Common myeloid progenitor, CD34-positive (primary cell): ENCODE data around the gene MMP17.

Experiments
- CTCF ChIA-PET: fragments of 350-600 bp; sonication (Branson Sonifier 250); formaldehyde crosslinking; loops from one replicate; lab custom pipeline; 2021; ENCODE audit warnings: antibody characterized with exemption; lab: Charles Lee
- POLR2A ChIA-PET: fragments of 350-600 bp; sonication (Branson Sonifier 250); formaldehyde crosslinking; loops from one replicate; lab custom pipeline; 2021; ENCODE audit warnings: antibody characterized with exemption; lab: Charles Lee
- DNase-seq, 3 donors: peaks; one replicate each; pipeline versions ENCODE4 v3.0.0 to v3.0.0-alpha.2; 2013
- H3K27ac ChIP-seq, 2 experiments: 1 replicate in 1 of 2; 2 replicates in 1 of 2; pipeline ENCODE4 v1.7.0; 2013; ENCODE audit warnings: inconsistent platforms in 2 of 2, low read length in 2 of 2, mild to moderate bottlenecking in 2 of 2, low read depth in 1 of 2, moderate library complexity in 1 of 2; ENCODE audit not compliant: severe bottlenecking in 2 of 2, insufficient read depth in 1 of 2, poor library complexity in 1 of 2
- H3K27me3 ChIP-seq, 5 experiments: replicated peaks in 2 of 5; 1 replicate in 3 of 5; 2 replicates in 2 of 5; pipeline versions ENCODE4 v1.6.1 to v1.7.0; 2013; ENCODE audit warnings: low read length in 4 of 5, mild to moderate bottlenecking in 2 of 5, moderate library complexity in 2 of 5, inconsistent platforms in 1 of 5; ENCODE audit not compliant: insufficient read depth in 5 of 5, control insufficient read depth in 4 of 5
- H3K36me3 ChIP-seq, 4 experiments: 1 replicate in 2 of 4; 2 replicates in 2 of 4; pipeline versions ENCODE4 v1.6.1 to v1.7.0; 2013; ENCODE audit warnings: low read length in 3 of 4, control low read depth in 1 of 4, mild to moderate bottlenecking in 1 of 4; ENCODE audit not compliant: control insufficient read depth in 4 of 4, insufficient read depth in 4 of 4
- H3K4me1 ChIP-seq, 4 experiments: 1 replicate in 3 of 4; 2 replicates in 1 of 4; pipeline versions ENCODE4 v1.6.1 to v1.7.1; 2013; ENCODE audit warnings: low read length in 3 of 4, mild to moderate bottlenecking in 3 of 4, control low read depth in 1 of 4, inconsistent platforms in 1 of 4, moderate library complexity in 1 of 4; ENCODE audit not compliant: control insufficient read depth in 4 of 4, insufficient read depth in 4 of 4; ENCODE audit errors: control extremely low read depth in 1 of 4
- H3K4me3 ChIP-seq, 7 experiments: 1 replicate in 4 of 7; 2 replicates in 3 of 7; pipeline versions ENCODE4 v1.5.1 to v1.7.0; 2013; ENCODE audit warnings: mild to moderate bottlenecking in 7 of 7, low read length in 6 of 7, moderate library complexity in 6 of 7, inconsistent platforms in 2 of 7, low read depth in 2 of 7, control low read depth in 1 of 7; ENCODE audit not compliant: insufficient read depth in 4 of 7, control insufficient read depth in 1 of 7; ENCODE audit errors: extremely low read depth in 1 of 7
- H3K9me3 ChIP-seq, 5 experiments: 1 replicate in 4 of 5; 2 replicates in 1 of 5; pipeline versions ENCODE4 v1.6.1 to v1.7.1; 2013; ENCODE audit warnings: low read length in 4 of 5, mild to moderate bottlenecking in 2 of 5, inconsistent platforms in 1 of 5, low read depth in 1 of 5, moderate library complexity in 1 of 5; ENCODE audit not compliant: control insufficient read depth in 4 of 5, insufficient read depth in 2 of 5; ENCODE audit errors: control extremely low read depth in 1 of 5
- WGBS: methylation state at CpG from one replicate; pipeline ENCODE4 v1.1.5; 2013; ENCODE audit not compliant: insufficient coverage; 5-methylcytosine and 5-hydroxymethylcytosine counted together

Gene MMP17

GRCh38 chr12:131794573-131794972, 33.6 kb upstream of the MMP17 start:
- 92% methylated on average over 9 of the region's 10 CpGs for WGBS
- Histone ChIP-seq H3K4me1 (peaks cover 0 to 4% (median 2%) of the 10 kb centered on the region in 4 experiments), H3K27ac (no peak overlapping the region), H3K27me3 (no peaks in the 10 kb centered on the region), H3K4me3 (no peak overlapping the region), H3K9me3 (no peaks in the 10 kb centered on the region), H3K36me3 (peaks cover 7 to 80% (median 55%) of the 10 kb centered on the region in 4 experiments)
- no peak for DNase-seq
- CTCF ChIA-PET, result interaction anchor here (0.9 to 1.5 kb wide), 2 partner anchors 20 to 39 kb away, joined by 3 to 4 read pairs; no protein-coding TSS in a partner anchor
- POLR2A ChIA-PET, result interaction anchor here (0.7 kb wide), 1 partner anchor 16 kb away, joined by 6 read pairs; no protein-coding TSS in a partner anchor

GRCh38 chr12:131795064-131795463, 33.1 kb upstream of the MMP17 start:
- H3K27ac ChIP-seq, result no peak overlapping the region
- POLR2A ChIA-PET, result no interaction called here
- H3K9me3 ChIP-seq, result no peaks in the 10 kb centered on the region
- H3K4me3 ChIP-seq, result no peak overlapping the region
- H3K4me1 ChIP-seq, result peaks cover 0 to 4% (median 2%) of the 10 kb centered on the region in 4 experiments
- peaks cover 7 to 80% (median 56%) of the 10 kb centered on the region in 4 experiments for H3K36me3 ChIP-seq
- no peaks in the 10 kb centered on the region for H3K27me3 ChIP-seq
- DNase-seq, result no peak
- 97% methylated on average over 12 of the region's 14 CpGs for WGBS
- CTCF ChIA-PET, result interaction anchor here (0.9 to 1.5 kb wide), 2 partner anchors 20 to 40 kb away, joined by 3 to 4 read pairs; no protein-coding TSS in a partner anchor

GRCh38 chr12:131795690-131796410, 32.3 kb upstream of the MMP17 start:
- ChIA-PET POLR2A (no interaction called here), CTCF (no interaction called here)
- 96% methylated on average over 11 of the region's 15 CpGs for WGBS
- no peaks in the 10 kb centered on the region for H3K27me3 ChIP-seq
- no peaks in the 10 kb centered on the region for H3K9me3 ChIP-seq
- DNase-seq, result no peak
- H3K4me1 ChIP-seq, result peaks cover 0 to 4% (median 2%) of the 10 kb centered on the region in 4 experiments
- H3K27ac ChIP-seq, result no peak overlapping the region
- H3K4me3 ChIP-seq, result no peak overlapping the region
- H3K36me3 ChIP-seq, result peaks cover 2 to 80% (median 53%) of the 10 kb centered on the region in 4 experiments

- WGBS, result 99% methylated on average over 6 of the region's 6 CpGs
- peaks cover 0 to 4% (median 2%) of the 10 kb centered on the region in 4 experiments for H3K4me1 ChIP-seq
- no peak overlapping the region for H3K4me3 ChIP-seq
- H3K36me3 ChIP-seq, result peaks cover 2 to 80% (median 52%) of the 10 kb centered on the region in 4 experiments
- no peak overlapping the region for H3K27ac ChIP-seq
- ChIA-PET CTCF (no interaction called here), POLR2A (no interaction called here)
- H3K9me3 ChIP-seq, result no peaks in the 10 kb centered on the region
- H3K27me3 ChIP-seq, result no peaks in the 10 kb centered on the region
- DNase-seq, result no peak
Observed at GRCh38 chr12:131796411-131796736, 31.8 kb upstream of the MMP17 start.

- Histone ChIP-seq H3K4me3 (no peak overlapping the region), H3K27me3 (no peaks in the 10 kb centered on the region), H3K4me1 (peaks cover 0 to 4% (median 2%) of the 10 kb centered on the region in 4 experiments), H3K9me3 (no peaks in the 10 kb centered on the region), H3K36me3 (peaks cover 2 to 80% (median 53%) of the 10 kb centered on the region in 4 experiments), H3K27ac (no peak overlapping the region)
- ChIA-PET POLR2A (no interaction called here), CTCF (no interaction called here)
- no peak for DNase-seq
- WGBS, result 95% methylated on average over 21 of the region's 28 CpGs
Observed at GRCh38 chr12:131796754-131797587, 31.2 kb upstream of the MMP17 start.

- H3K4me3 ChIP-seq, result no peak overlapping the region
- no peak overlapping the region for H3K27ac ChIP-seq
- no peaks in the 10 kb centered on the region for H3K27me3 ChIP-seq
- CTCF ChIA-PET, result interaction anchor here (2.2 kb wide), 1 partner anchor 30 kb away, joined by 4 read pairs; no protein-coding TSS in a partner anchor
- 98% methylated on average over 10 of the region's 10 CpGs for WGBS
- H3K36me3 ChIP-seq, result peaks cover 2 to 80% (median 52%) of the 10 kb centered on the region in 4 experiments
- POLR2A ChIA-PET, result no interaction called here
- DNase-seq, result no peak
- H3K9me3 ChIP-seq, result no peaks in the 10 kb centered on the region
- H3K4me1 ChIP-seq, result peaks cover 0 to 4% (median 2%) of the 10 kb centered on the region in 4 experiments
Observed at GRCh38 chr12:131797588-131797934, 30.6 kb upstream of the MMP17 start.
